IMR-90 (cell line): ENCODE data around the gene FXN. TPM values are rescaled to one million over a fixed set of nuclear protein-coding genes. Genes with fewer than 3 reads are reported as not detected.

ENCODE experiments used
- ATAC-seq: fragments of 200-7000 bp; cut with Tn5 transposase; 2 replicates; pipeline ENCODE4 v1.9.1; 2020; ENCODE audit warnings: low read depth, mild to moderate bottlenecking, moderate library complexity
- BruUV-seq: library from RNA; stranded (reverse); fragments of 400-500 nt; replicated peaks from 2 replicates; lab custom pipeline; 2021; lab: Mats Ljungman, UMichigan
- CTCF ChIA-PET: fragments of 300-600 bp; formaldehyde crosslinking; extraction: SDS; loops from one replicate; lab custom pipeline; 2021; ENCODE audit warnings: antibody characterized with exemption; lab: Yijun Ruan, JAX
- POLR2A ChIA-PET: fragments of 300-600 bp; sonication (Branson Sonifier 250); formaldehyde crosslinking; loops from one replicate; lab custom pipeline; 2022; ENCODE audit warnings: antibody characterized with exemption; ENCODE audit not compliant: unreplicated experiment; lab: Charles Lee
- DNase-seq: peaks from one replicate; pipeline ENCODE4 v3.0.0; 2013
- H2AFZ ChIP-seq: replicated peaks from 2 replicates; pipeline ENCODE3; 2013; ENCODE audit warnings: low read length, mild to moderate bottlenecking; ENCODE audit not compliant: poor library complexity
- H2AK5ac ChIP-seq: 2 replicates; pipeline ENCODE4 v1.6.1; 2013; ENCODE audit warnings: low read depth, low read length, inconsistent platforms
- H2AK9ac ChIP-seq: replicated peaks from 2 replicates; pipeline ENCODE3; 2013; ENCODE audit warnings: mild to moderate bottlenecking, low read depth, low read length, moderate library complexity; ENCODE audit not compliant: poor library complexity
- H2BK120ac ChIP-seq: 2 replicates; pipeline ENCODE4 v1.6.1; 2013; ENCODE audit warnings: low read depth, low read length, inconsistent platforms
- H2BK15ac ChIP-seq: 3 replicates; pipeline ENCODE4 v1.6.1; 2013; ENCODE audit warnings: low read depth, low read length, inconsistent platforms
- H2BK20ac ChIP-seq: 2 replicates; pipeline ENCODE4 v1.6.1; 2013; ENCODE audit warnings: low read depth, mild to moderate bottlenecking, inconsistent platforms, low read length, moderate library complexity
- H2BK5ac ChIP-seq: 2 replicates; pipeline ENCODE4 v1.6.1; 2013; ENCODE audit warnings: mild to moderate bottlenecking, low read depth, low read length, inconsistent platforms; ENCODE audit not compliant: poor library complexity, severe bottlenecking
- H3K14ac ChIP-seq: replicated peaks from 2 replicates; pipeline ENCODE4 v1.6.1; 2013; ENCODE audit warnings: low read depth, low read length, inconsistent platforms
- H3K18ac ChIP-seq: 2 replicates; pipeline ENCODE4 v1.6.1; 2013; ENCODE audit warnings: low read depth, low read length, control low read depth
- H3K23ac ChIP-seq: 2 replicates; pipeline ENCODE4 v1.6.1; 2013; ENCODE audit warnings: low read depth, low read length, inconsistent platforms
- H3K27ac ChIP-seq: 2 replicates; pipeline ENCODE4 v1.5.1; 2013; ENCODE audit warnings: mild to moderate bottlenecking, control low read depth, low read length; ENCODE audit not compliant: insufficient read depth
- H3K27me3 ChIP-seq: 2 replicates; pipeline ENCODE4 v1.6.1; 2013; ENCODE audit warnings: low read length; ENCODE audit not compliant: control insufficient read depth, insufficient read depth
- H3K36me3 ChIP-seq: 2 replicates; pipeline ENCODE4 v1.6.1; 2013; ENCODE audit warnings: low read length, mixed read lengths; ENCODE audit not compliant: control insufficient read depth, insufficient read depth
- H3K4ac ChIP-seq: 2 replicates; pipeline ENCODE4 v1.6.1; 2013; ENCODE audit warnings: low read depth, low read length, inconsistent platforms
- H3K4me1 ChIP-seq: 2 replicates; pipeline ENCODE4 v1.6.1; 2013; ENCODE audit warnings: low read length, mixed read lengths; ENCODE audit not compliant: control insufficient read depth, insufficient read depth
- H3K4me2 ChIP-seq: 2 replicates; pipeline ENCODE4 v1.6.1; 2013; ENCODE audit warnings: low read depth, mild to moderate bottlenecking, control low read depth, low read length, moderate library complexity
- H3K4me3 ChIP-seq: 2 replicates; pipeline ENCODE4 v1.5.1; 2013; ENCODE audit warnings: low read depth, mild to moderate bottlenecking, control low read depth, low read length, moderate library complexity; ENCODE audit not compliant: insufficient read depth
- H3K56ac ChIP-seq: 2 replicates; pipeline ENCODE4 v1.6.1; 2013; ENCODE audit warnings: low read length, inconsistent platforms; ENCODE audit not compliant: insufficient read depth; ENCODE audit errors: extremely low read depth
- H3K79me1 ChIP-seq, 2 experiments: 2 replicates each; pipeline ENCODE4 v1.6.1; 2013; ENCODE audit warnings: low read length in 2 of 2, inconsistent platforms in 1 of 2, low read depth in 1 of 2
- H3K9ac ChIP-seq: 2 replicates; pipeline ENCODE4 v1.6.1; 2013; ENCODE audit warnings: low read depth, low read length, control low read depth
- H3K9me1 ChIP-seq: 2 replicates; pipeline ENCODE4 v1.6.1; 2013; ENCODE audit warnings: low read length, inconsistent platforms; ENCODE audit not compliant: insufficient read depth
- H3K9me3 ChIP-seq: 2 replicates; pipeline ENCODE4 v1.6.1; 2013; ENCODE audit warnings: low read length; ENCODE audit not compliant: control insufficient read depth, insufficient read depth
- H4K20me1 ChIP-seq: 2 replicates; pipeline ENCODE4 v1.6.1; 2013; ENCODE audit warnings: low read length, inconsistent platforms; ENCODE audit not compliant: insufficient read depth
- H4K5ac ChIP-seq: 2 replicates; pipeline ENCODE4 v1.6.1; 2013; ENCODE audit warnings: mild to moderate bottlenecking, low read depth, low read length, control low read depth
- H4K8ac ChIP-seq, 2 experiments: 2 replicates each; pipeline ENCODE4 v1.6.1; 2013; ENCODE audit warnings: low read depth in 2 of 2, low read length in 2 of 2, control low read depth in 1 of 2, inconsistent platforms in 1 of 2
- H4K91ac ChIP-seq: 2 replicates; pipeline ENCODE4 v1.6.1; 2013; ENCODE audit warnings: low read depth, low read length, inconsistent platforms; ENCODE audit not compliant: insufficient read depth
- BHLHE40 ChIP-seq: fragments of 150-350 bp; IDR thresholded peaks from 2 replicates; pipeline ENCODE4 v1.6.1; 2016; ENCODE audit warnings: mild to moderate bottlenecking, low read depth, low read length
- CEBPB ChIP-seq: IDR thresholded peaks from 2 replicates; pipeline ENCODE4 v1.6.1; 2012; ENCODE audit warnings: low read depth, low read length, improper control_type of control experiment
- CHD1 ChIP-seq: IDR thresholded peaks from 2 replicates; pipeline ENCODE4 v1.6.1; 2012; ENCODE audit warnings: low read depth, low read length, improper control_type of control experiment
- FOS ChIP-seq: fragments of 150-350 bp; IDR thresholded peaks from 2 replicates; pipeline ENCODE4 v1.6.1; 2016; ENCODE audit warnings: low read depth, low read length
- MAZ ChIP-seq: IDR thresholded peaks from 2 replicates; pipeline ENCODE4 v1.6.1; 2012; ENCODE audit warnings: low read depth, mild to moderate bottlenecking, low read length, improper control_type of control experiment, moderate library complexity, borderline replicate concordance
- MXI1 ChIP-seq: IDR thresholded peaks from 2 replicates; pipeline ENCODE4 v1.6.1; 2012; ENCODE audit warnings: low read depth, mild to moderate bottlenecking, low read length, moderate library complexity, borderline replicate concordance
- NFE2L2 ChIP-seq: fragments of 150-350 bp; IDR thresholded peaks from 2 replicates; pipeline ENCODE4 v1.6.1; 2016; ENCODE audit warnings: low read depth, mild to moderate bottlenecking, low read length
- POLR2A ChIP-seq: IDR thresholded peaks from 2 replicates; pipeline ENCODE4 v1.6.1; 2012; ENCODE audit warnings: mild to moderate bottlenecking, low read depth, low read length
- RAD21 ChIP-seq: IDR thresholded peaks from 2 replicates; pipeline ENCODE4 v1.6.1; 2012; ENCODE audit warnings: low read length, improper control_type of control experiment
- RCOR1 ChIP-seq: IDR thresholded peaks from 2 replicates; pipeline ENCODE4 v1.6.1; 2012; ENCODE audit warnings: mild to moderate bottlenecking, low read length, improper control_type of control experiment; ENCODE audit not compliant: insufficient replicate concordance
- RFX5 ChIP-seq: IDR thresholded peaks from 2 replicates; pipeline ENCODE4 v1.8.0; 2012; ENCODE audit warnings: low read depth, mild to moderate bottlenecking, low read length, moderate library complexity
- SMC3 ChIP-seq: fragments of 150-350 bp; IDR thresholded peaks from 2 replicates; pipeline ENCODE4 v1.6.1; 2016; ENCODE audit warnings: low read depth, mild to moderate bottlenecking, antibody characterized with exemption, low read length, moderate library complexity
- WGBS, 2 experiments: methylation state at CpG; one replicate each; pipeline versions ENCODE4 v1.1.5 to v1.1.7; 2013; ENCODE audit warnings: missing lambda C conversion rate in 2 of 2; ENCODE audit not compliant: insufficient read length in 1 of 2; ENCODE audit errors: extremely low coverage in 2 of 2; 5-methylcytosine and 5-hydroxymethylcytosine counted together
- dilution Hi-C: fragments of 300-500 bp; cut with HindIII; formaldehyde crosslinking; loops from one replicate; pipeline ENCODE4 v1.14.3; 2018; ENCODE audit warnings: low sequenced_read_pairs; ENCODE audit not compliant: unreplicated experiment
- in situ Hi-C: fragments of 300-500 bp; cut with MboI; formaldehyde crosslinking; loops from 3 replicates; pipeline ENCODE4 v1.14.3; 2019; ENCODE audit warnings: low sequenced_read_pairs, inconsistent platforms, mixed read lengths
- intact Hi-C: fragments of 100-400 bp; cut with micrococcal nuclease; formaldehyde crosslinking; loops from 2 replicates; pipeline ENCODE4 v1.10.0; 2022
- polyA plus RNA-seq, 3 experiments: library from polyadenylated mRNA; depleted of rRNA; stranded (reverse); fragments of >200 nt; gene quantifications; 2 replicates each; pipeline ENCODE4 v1.2.3, GENCODE V29; 2012; ENCODE audit warnings: low replicate concordance in 1 of 3
- total RNA-seq: library from RNA; depleted of rRNA; stranded (reverse); fragments of >200 nt; gene quantifications from 2 replicates; pipeline ENCODE4 v1.2.3, GENCODE V29; 2012
- TF ChIP-seq, protein P1 (sequence below): fragments of 150-350 bp; IDR thresholded peaks from 2 replicates; pipeline ENCODE4 v1.6.1; 2016; ENCODE audit warnings: low read depth, mild to moderate bottlenecking, low read length, moderate library complexity, borderline replicate concordance
- TF ChIP-seq, protein P2 (sequence below): fragments of 150-350 bp; IDR thresholded peaks from 2 replicates; pipeline ENCODE4 v1.6.1; 2017; ENCODE audit warnings: mild to moderate bottlenecking, antibody characterized with exemption, low read length, low read depth
- TF ChIP-seq, protein P3 (sequence below): conservative IDR thresholded peaks from 2 replicates; pipeline ENCODE4 v1.5.1; 2012; ENCODE audit warnings: mild to moderate bottlenecking, low read depth, low read length, improper control_type of control experiment

The FXN gene
- total and polyA plus RNA-seq, 2 of the 4 experiments (the other 2 are of a cell fraction): 3.9 to 18.1 TPM

DNA sequence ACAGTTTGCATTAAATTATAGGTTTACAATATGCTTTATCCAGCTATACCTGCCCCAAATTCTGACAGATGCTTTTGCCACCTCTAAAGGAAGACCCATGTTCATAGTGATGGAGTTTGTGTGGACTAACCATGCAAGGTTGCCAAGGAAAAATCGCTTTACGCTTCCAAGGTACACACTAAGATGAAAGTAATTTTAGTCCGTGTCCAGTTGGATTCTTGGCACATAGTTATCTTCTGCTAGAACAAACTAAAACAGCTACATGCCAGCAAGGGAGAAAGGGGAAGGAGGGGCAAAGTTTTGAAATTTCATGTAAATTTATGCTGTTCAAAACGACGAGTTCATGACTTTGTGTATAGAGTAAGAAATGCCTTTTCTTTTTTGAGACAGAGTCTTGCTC lies 41.0 kb downstream of the FXN start:
- Histone ChIP-seq H2BK120ac (no peak overlapping the region), H3K4ac (no peak overlapping the region), H3K23ac (no peak overlapping the region), H2BK20ac (no peak overlapping the region), H3K27me3 (no peaks in the 10 kb centered on the region), H3K4me3 (no peak overlapping the region), H2AFZ (no peak overlapping the region), H3K4me1 (peaks cover 4% of the 10 kb centered on the region; the same call in 1 of the 2 replicates), H4K91ac (no peak overlapping the region), H3K56ac (no peak overlapping the region), H3K18ac (no peak overlapping the region), H2AK9ac (no peak overlapping the region), H3K14ac (no peak overlapping the region), H3K9ac (no peak overlapping the region), H2AK5ac (no peak overlapping the region), H3K9me1 (no peaks in the 10 kb centered on the region; the same call in 1 of the 2 replicates), H2BK15ac (no peak overlapping the region), H3K4me2 (no peak overlapping the region), H4K5ac (no peak overlapping the region), H3K36me3 (no peaks in the 10 kb centered on the region), H3K27ac (no peak overlapping the region), H3K79me1 (no peaks in the 10 kb centered on the region), H4K20me1 (no peaks in the 10 kb centered on the region), H2BK5ac (no peak overlapping the region), H3K9me3 (no peaks in the 10 kb centered on the region), H4K8ac (no peak overlapping the region)
- ATAC-seq (no peak), DNase-seq (no peak)
- in situ Hi-C loops (no loop called here), dilution Hi-C loops (no loop called here), intact Hi-C loops (no loop called here)
- TF ChIP-seq, protein P1, sequence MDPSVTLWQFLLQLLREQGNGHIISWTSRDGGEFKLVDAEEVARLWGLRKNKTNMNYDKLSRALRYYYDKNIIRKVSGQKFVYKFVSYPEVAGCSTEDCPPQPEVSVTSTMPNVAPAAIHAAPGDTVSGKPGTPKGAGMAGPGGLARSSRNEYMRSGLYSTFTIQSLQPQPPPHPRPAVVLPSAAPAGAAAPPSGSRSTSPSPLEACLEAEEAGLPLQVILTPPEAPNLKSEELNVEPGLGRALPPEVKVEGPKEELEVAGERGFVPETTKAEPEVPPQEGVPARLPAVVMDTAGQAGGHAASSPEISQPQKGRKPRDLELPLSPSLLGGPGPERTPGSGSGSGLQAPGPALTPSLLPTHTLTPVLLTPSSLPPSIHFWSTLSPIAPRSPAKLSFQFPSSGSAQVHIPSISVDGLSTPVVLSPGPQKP: no peak
- TF ChIP-seq CHD1 (no peak), MXI1 (no peak), BHLHE40 (no peak), RFX5 (no peak), POLR2A (no peak), FOS (no peak), NFE2L2 (no peak), RAD21 (no peak), SMC3 (no peak), CEBPB (no peak), RCOR1 (no peak), MAZ (no peak)
- TF ChIP-seq, protein P2, sequence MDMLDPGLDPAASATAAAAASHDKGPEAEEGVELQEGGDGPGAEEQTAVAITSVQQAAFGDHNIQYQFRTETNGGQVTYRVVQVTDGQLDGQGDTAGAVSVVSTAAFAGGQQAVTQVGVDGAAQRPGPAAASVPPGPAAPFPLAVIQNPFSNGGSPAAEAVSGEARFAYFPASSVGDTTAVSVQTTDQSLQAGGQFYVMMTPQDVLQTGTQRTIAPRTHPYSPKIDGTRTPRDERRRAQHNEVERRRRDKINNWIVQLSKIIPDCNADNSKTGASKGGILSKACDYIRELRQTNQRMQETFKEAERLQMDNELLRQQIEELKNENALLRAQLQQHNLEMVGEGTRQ: no peak
- TF ChIP-seq, protein P3, sequence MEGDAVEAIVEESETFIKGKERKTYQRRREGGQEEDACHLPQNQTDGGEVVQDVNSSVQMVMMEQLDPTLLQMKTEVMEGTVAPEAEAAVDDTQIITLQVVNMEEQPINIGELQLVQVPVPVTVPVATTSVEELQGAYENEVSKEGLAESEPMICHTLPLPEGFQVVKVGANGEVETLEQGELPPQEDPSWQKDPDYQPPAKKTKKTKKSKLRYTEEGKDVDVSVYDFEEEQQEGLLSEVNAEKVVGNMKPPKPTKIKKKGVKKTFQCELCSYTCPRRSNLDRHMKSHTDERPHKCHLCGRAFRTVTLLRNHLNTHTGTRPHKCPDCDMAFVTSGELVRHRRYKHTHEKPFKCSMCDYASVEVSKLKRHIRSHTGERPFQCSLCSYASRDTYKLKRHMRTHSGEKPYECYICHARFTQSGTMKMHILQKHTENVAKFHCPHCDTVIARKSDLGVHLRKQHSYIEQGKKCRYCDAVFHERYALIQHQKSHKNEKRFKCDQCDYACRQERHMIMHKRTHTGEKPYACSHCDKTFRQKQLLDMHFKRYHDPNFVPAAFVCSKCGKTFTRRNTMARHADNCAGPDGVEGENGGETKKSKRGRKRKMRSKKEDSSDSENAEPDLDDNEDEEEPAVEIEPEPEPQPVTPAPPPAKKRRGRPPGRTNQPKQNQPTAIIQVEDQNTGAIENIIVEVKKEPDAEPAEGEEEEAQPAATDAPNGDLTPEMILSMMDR: no peak
- CTCF ChIA-PET: no interaction called here
- POLR2A ChIA-PET: no interaction called here
- BruUV-seq: no TSS peak
- no CpG with 5 or more reads among the region's 5 CpGs for WGBS, 2 experiments
